AML-193 (cell line): Measurements from ENCODE around the gene NGEF.
"Not testable (repeated sequence)": the region's sequence is repeated elsewhere in the genome, so short reads cannot be mapped to it uniquely, and the experiment has no call there.

Experiments
- DNase-seq, 2 experiments: peaks; one replicate each; lab custom pipeline; 2025; lab: John Stamatoyannopoulos, UW

Gene NGEF

GRCh38 chr2:233023007-233023760, 10.1 kb upstream of the NGEF start:
- DNase-seq: no peak

GRCh38 chr2:233022561-233022960, 9.5 kb upstream of the NGEF start:
- DNase-seq: no peak

GRCh38 chr2:233021771-233022170, 8.7 kb upstream of the NGEF start:
- no peak for DNase-seq

GRCh38 chr2:233020454-233020853, 7.4 kb upstream of the NGEF start:
- DNase-seq: no peak

DNA sequence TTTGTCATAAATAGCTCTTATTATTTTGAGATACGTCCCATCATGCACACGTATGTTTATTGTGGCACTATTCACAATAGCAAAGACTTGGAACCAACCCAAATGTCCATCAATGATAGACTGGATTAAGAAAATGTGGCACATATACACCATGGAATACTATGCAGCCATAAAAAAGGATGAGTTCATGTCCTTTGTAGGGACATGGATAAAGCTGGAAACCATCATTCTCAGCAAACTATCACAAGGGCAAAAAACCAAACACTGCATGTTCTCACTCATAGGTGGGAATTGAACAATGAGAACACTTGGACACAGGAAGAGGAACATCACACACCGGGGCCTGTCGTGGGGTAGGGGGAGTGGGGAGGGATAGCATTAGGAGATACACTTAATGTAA, 6.6 kb upstream of the NGEF start:
- DNase-seq: not testable (repeated sequence)

GRCh38 chr2:233017947-233018346, 4.9 kb upstream of the NGEF start:
- DNase-seq: no peak

GRCh38 chr2:233015019-233015645, 2.1 kb upstream of the NGEF start:
- no peak for DNase-seq

DNA sequence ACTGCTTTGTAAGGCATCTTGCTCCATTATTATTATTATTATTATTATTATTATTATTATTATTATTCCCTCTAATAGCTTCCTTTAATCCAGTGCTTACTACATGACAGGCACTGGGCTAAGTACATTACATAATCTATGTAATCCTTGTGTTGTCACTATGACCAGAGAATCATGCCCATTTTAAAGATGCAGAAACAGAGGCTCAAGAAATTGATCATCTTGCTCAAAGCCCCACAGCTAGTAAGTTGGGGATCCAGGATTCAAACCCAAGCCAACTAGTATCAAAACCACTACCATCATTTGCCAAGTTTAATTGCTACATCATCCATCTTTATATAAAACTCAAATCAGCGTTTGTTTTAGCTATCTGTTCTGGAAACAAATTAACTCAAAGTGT, 594 bp upstream of the NGEF start:
- DNase-seq: no peak

DNA sequence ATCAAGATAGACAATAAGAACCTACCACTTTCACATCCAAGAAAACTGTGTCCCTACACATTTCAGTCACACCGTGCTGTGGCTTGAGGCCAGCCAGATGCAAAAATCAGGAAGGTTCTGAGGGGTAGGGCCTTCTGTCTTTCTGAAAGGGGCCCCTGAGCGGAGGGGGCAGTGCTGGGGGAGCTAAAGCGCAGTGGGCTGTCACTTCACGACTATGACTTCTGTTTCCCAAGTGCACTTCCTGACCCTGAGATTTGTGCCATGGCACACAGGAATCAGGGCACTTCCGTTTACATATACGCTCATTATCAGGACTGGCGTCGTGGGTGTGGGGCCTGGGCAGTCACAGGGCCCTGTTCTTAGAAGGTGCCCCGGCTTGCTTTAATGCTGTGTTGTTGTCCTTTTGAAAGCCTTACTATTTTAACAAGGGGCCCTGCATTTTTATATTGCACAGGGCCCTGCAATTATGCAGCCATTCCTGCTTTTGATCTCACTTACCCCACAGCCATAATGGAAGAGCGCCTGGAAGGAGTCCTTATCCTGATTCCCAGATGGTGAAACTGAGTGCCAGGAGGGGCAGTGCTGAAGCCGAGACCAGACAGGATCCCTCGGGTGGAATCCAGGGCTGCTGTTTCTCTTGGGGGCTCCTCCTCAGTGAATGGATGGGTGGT, 620 bp downstream of the NGEF start:
- DNase-seq: no peak

DNA sequence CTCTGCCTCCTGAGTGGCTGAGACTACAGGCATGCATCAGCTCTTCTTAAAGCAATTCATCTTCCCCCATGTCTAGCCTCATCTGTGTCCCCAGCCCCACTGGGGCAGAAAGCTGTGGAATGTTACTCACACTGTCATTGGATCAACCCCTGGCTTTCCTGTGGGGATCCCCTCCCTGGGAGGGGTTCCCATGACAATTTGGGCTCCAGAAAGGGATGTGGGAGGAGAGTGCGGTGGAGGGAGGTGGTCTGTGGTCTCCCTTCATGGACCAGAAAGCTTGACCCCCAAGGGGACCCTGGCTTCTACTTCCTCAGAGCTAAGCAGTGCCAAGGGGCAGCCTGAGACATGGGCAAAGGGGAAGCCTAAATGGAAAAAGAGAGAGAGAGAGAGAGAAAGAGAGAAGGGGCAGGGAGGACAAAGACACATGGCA, 1.3 kb downstream of the NGEF start:
- DNase-seq: no peak

GRCh38 chr2:233011268-233011650, 1.8 kb downstream of the NGEF start:
- DNase-seq: no peak

DNA sequence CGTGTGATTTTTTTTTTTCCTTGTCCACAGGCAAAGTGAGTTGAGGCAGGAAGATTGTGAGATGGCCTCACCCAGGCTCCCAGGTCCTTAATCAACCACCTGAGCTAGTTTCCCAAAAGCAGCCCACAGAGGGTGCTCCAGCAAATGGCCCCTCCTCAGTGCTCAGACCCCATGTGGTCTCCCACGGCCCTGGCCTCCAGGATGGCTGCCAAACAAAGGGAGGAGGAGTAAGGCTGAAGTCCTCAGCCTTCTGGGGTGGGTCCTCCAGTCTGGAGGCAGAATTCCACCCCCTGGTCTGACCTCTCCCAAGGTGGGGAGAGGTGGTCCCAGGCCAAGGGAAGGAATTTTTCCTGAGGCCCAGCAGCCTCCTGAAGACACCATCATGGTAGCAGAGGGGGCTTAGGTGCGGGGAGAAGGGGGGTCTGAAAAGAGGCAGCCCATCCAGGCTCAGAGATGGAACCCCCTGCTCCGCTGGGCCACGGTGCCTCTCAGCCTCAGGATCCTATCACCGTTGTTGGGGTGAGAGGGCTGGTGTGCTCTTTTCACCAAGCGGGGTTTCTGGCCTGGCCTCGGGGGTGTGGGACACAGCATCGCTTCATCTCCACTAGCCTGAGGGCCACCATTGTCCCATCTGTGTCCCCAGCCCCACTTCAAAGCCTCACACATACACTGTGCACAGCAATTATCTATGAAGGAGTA, 2.3 kb downstream of the NGEF start:
- DNase-seq: no peak

- DNase-seq: no peak
Measured at GRCh38 chr2:233009661-233010060, 3.4 kb downstream of the NGEF start.

DNA sequence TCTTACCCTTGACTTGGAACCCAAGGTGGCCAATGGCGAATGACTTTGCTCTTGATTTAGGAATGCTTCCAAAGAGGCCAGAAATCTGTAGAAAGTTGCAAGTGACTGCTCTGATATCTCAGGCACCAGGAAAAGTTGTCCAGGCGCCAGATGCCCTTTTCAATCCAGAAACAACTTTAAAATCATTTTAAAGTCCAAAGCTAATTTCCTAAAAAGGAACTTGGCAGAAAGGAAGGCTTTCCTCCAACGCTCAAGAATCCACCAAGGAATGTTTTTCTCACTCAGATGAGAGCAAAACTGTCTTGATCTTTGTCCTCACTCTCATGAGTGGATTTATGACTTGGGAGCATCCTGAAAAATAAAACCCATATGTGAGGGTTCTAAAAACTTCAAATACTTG, 5.3 kb downstream of the NGEF start:
- DNase-seq: no peak

GRCh38 chr2:233007270-233007669, 5.8 kb downstream of the NGEF start:
- no peak for DNase-seq

GRCh38 chr2:233006648-233007047, 6.4 kb downstream of the NGEF start:
- DNase-seq: no peak

- DNase-seq: no peak
Measured at GRCh38 chr2:233005096-233005495, 8.0 kb downstream of the NGEF start.

- no peak for DNase-seq
Measured at GRCh38 chr2:233003658-233004555, 9.1 kb downstream of the NGEF start.

- no peak for DNase-seq
Measured at GRCh38 chr2:233002829-233003657, 10.0 kb downstream of the NGEF start.

DNA sequence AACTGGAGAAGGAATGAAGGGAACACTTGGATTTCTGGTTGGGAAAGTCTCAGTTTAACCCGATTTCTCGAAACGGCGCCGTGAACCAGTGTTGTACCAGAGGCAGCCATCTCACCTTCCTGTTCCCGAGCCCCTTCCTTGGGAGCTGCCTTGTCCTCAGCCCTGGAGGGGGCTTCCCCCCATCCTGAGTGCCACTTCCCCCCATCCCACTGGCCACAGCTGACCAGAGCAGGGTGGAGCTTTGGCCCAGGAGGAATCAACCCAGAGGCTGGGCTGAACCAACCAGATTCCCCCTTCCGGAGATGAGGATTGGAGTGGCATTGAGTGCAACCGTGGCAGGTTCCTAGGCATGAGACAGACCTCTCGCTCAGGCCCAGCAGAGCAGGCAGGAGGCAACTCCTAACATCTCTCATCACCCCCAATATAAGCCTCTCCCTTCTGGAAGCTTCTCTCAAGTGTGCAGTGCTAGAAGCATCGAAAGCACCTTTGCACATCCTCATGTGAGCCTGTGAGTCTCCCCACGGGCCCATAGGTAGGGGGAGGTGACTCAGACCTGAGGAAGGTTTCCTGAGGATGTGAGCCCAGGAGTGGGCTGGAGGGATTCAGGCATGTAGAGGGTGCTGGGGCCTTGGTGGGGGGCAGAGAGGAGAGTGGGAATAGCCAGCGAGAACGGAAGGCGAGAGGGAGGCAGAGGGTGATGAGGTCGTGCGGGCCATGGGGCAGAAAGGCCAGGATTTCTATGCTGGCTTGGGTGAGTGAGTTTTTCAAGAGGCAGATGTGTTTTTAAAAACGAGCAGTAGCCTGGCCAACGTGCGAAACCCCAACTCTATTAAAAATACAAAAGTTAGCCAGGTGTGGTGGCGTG, 11.9 kb downstream of the NGEF start:
- no peak for DNase-seq
